DOHH2 (cell line): ENCODE measurements around the gene NSD2.

ENCODE experiments used
- EZH2phosphoT487 ChIP-seq: fragments of 200-600 bp; sonication (generic); IDR thresholded peaks from 2 replicates; pipeline ENCODE4 v1.6.1; 2017; ENCODE audit warnings: borderline replicate concordance, mild to moderate bottlenecking, antibody characterized with exemption, low read length, moderate library complexity, mixed read lengths
- TF ChIP-seq, protein P1 (sequence below): fragments of 200-600 bp; sonication (generic); IDR thresholded peaks from one replicate; pipeline ENCODE4 v1.5.1; 2014; ENCODE audit warnings: antibody characterized with exemption, mild to moderate bottlenecking, low read depth, low read length; ENCODE audit not compliant: poor library complexity, severe bottlenecking

DNA sequence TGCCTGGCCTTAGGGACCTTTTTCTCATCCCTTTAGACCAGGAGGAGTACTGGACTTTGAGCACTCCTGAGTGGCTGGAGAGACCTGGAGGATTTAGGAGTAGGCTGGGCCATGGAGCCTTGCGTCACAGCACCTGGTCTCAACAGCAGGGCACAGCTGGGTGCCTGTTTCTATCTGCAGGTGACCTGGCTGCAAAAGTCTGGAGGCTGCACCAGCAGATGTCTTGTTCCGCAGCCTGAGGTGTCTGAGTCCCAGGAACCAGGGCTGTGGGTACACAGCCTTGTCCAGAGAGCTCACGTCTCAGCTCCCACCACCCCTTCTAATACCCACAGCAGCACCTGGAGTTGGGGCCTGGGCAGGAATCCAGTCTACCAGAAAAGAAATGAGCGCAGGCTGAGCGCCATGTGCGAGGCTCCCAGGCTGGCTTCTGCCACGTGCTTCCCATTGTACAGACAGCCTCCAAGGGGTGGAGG is 5.0 kb upstream of the NSD2 start:
- TF ChIP-seq, protein P1, sequence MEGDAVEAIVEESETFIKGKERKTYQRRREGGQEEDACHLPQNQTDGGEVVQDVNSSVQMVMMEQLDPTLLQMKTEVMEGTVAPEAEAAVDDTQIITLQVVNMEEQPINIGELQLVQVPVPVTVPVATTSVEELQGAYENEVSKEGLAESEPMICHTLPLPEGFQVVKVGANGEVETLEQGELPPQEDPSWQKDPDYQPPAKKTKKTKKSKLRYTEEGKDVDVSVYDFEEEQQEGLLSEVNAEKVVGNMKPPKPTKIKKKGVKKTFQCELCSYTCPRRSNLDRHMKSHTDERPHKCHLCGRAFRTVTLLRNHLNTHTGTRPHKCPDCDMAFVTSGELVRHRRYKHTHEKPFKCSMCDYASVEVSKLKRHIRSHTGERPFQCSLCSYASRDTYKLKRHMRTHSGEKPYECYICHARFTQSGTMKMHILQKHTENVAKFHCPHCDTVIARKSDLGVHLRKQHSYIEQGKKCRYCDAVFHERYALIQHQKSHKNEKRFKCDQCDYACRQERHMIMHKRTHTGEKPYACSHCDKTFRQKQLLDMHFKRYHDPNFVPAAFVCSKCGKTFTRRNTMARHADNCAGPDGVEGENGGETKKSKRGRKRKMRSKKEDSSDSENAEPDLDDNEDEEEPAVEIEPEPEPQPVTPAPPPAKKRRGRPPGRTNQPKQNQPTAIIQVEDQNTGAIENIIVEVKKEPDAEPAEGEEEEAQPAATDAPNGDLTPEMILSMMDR = no peak
- TF ChIP-seq EZH2phosphoT487 = no peak
